DMS79 (cell line): ENCODE results near the gene CA12.
"Not testable (repeated sequence)": the region's sequence is repeated elsewhere in the genome, so short reads cannot be mapped to it uniquely, and the experiment has no call there.

Source experiments
- DNase-seq: peaks from one replicate; lab custom pipeline; 2025; lab: John Stamatoyannopoulos, UW

The CA12 gene

GRCh38 chr15:63335543-63336240, 46.0 kb downstream of the CA12 start:
- no peak for DNase-seq

GRCh38 chr15:63334821-63335220, 46.8 kb downstream of the CA12 start:
- DNase-seq = no peak

- no peak for DNase-seq
Observed at GRCh38 chr15:63332367-63333124, 49.1 kb downstream of the CA12 start.

DNA sequence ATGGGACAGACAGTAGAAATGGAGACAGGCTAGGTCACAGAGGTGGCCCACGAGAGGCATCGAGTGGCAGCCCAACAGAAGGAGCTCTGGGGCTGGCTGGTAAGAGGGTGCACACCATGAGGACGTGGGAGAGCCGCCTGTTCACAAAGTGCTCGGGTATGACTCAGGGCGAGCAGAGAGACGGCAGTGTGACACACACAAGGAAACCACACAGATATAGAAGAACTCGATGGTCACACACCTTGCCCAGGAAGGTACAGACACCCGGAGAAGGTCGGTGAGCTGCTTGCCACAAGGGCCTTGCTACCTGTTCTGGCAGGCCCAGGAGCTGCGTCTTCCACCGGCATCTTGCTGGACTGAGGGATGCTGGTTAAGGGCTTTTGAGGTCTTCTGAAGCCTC, 50.2 kb downstream of the CA12 start:
- DNase-seq = no peak

- no peak for DNase-seq
Observed at GRCh38 chr15:63330926-63331325, 50.7 kb downstream of the CA12 start.

DNA sequence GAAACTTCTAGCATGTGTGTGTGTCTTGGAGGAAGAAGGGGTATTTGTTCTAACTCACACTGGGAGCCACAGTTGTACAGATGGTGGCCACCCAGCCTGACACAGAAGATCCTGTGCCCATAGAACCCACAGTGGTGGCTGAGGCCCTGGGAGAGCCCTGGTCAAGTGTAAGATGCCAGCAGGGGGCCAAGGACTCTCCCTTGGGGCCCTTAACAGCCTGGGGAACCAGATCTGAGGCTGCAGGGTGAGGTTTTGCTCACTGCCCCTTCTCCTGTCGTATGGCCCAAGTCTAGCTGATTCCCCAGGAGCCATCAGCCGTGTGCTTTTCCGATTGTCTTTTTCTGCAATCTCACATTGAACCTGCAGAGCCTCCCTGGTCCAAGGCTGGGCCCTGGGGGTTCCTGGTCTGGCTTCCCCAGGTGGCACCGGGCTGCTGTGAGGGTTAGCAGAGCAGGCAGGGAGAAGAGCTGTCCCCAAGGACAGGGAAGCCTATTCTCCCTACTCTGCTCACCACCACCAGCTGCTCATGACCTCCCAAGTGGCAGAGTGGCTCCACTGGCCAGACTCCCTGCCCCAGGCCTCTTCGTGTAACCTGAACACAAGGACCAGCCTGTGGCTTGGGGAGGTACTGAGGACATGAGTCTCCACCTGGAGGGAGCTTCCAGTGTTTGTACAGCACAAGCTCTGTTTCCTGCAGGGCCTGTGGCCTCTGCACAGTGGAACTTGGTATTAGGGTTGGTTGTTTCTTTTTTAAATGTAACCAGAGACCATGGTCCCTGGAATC, 51.9 kb downstream of the CA12 start:
- no peak for DNase-seq

- DNase-seq = no peak
Observed at GRCh38 chr15:63327648-63328421, 53.8 kb downstream of the CA12 start.

DNA sequence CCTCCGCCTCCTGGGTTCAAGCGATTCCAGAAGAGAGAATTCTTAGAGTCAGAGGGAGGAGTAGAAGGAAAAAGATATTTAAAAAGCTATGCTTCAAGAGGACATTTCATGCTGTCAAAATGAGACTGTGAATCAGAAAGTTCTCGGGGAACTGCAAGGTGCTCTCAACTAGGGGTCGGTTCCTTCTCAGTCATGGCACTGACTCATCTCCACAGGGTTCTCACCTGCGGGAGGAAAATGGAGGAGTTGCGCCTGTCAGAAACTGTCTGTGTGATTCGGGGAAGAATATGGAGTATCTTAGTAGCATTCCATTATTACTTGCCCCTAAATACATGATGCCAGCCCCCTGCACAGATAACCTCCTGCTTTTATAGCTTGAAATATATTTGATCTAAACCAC, 56.9 kb downstream of the CA12 start:
- DNase-seq = no peak

GRCh38 chr15:63323798-63324563, 57.7 kb downstream of the CA12 start:
- DNase-seq = no peak

- no peak for DNase-seq
Observed at GRCh38 chr15:63322541-63322940, 59.1 kb downstream of the CA12 start.

GRCh38 chr15:63321462-63321861, 60.2 kb downstream of the CA12 start:
- no peak for DNase-seq

DNA sequence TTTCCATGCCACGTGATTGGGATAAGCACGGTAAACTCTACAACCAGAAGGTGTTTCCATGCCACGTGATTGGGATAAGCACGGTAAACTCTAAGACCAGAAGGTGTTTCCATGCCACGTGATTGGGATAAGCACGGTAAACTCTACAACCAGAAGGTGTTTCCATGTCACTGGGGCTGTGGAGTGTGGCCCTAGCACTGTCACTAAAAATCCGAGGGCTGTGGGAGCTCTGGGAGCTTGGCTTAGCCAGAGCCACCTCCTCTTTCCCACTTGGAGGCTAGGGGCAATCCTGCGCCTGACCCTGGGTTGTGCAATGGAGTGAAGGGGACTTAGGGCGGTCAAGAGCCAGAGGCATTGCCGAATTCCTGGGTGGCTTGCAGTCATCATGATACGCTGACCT, 60.7 kb downstream of the CA12 start:
- not testable (repeated sequence) for DNase-seq

- not testable (repeated sequence) for DNase-seq
Observed at GRCh38 chr15:63320446-63320845, 61.2 kb downstream of the CA12 start.

- DNase-seq = no peak
Observed at GRCh38 chr15:63319065-63319464, 62.6 kb downstream of the CA12 start.

DNA sequence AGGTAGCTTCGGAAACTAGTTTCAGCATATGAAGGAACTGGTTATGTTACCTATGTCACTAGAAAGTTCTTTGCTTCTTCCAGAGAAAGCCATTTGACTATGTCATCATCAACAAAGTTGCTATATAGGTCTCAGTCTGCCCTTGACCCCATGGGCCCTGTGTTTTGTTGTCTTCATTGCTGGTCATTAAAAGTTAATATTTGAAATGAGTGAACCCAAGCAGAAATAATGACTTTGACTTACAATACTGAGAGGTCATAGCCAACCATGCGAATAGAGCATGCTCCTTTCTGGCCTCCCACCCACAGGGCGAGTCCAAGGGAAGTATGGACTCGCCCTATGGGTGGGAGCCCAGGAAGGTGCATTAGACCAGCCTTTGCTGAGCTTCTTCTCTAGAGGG, 63.3 kb downstream of the CA12 start:
- no peak for DNase-seq

DNA sequence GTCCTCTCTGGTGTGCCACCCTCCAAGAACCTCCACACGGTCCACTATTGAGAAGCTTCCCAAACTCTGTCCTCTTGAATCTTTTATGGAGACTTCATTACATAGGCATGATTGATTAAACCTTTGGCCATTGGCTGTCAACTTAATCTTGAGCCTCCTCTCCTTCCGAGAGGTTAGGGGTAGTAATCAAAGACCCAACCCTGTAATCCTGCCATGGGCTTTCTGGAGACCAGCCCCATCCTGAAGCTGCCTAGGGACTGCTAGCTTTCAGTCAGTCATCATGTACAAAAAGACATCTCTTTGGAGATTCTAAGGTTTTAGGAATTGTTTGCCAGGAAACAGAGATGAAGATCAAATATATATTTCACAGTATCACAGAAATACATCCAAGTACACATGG, 67.2 kb downstream of the CA12 start:
- DNase-seq = no peak

DNA sequence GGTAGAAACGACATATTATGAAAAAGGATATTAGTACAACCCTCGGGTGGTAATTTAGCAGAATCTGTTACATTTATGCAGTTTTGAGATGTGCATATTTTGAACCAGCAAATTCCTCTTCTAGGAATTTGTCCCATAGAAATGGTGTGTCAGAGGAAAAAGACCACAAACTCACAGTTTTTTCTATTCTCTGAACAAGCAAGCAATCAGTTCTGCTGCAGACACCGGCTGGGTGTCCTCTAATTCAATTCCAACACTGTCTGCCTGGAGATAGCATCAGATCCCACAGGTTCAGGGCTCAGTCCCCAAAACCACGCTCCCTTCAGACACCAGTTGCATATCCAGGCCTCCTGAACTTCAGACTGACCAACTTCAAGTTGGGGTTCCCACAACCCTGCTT, 67.8 kb downstream of the CA12 start:
- DNase-seq = no peak

DNA sequence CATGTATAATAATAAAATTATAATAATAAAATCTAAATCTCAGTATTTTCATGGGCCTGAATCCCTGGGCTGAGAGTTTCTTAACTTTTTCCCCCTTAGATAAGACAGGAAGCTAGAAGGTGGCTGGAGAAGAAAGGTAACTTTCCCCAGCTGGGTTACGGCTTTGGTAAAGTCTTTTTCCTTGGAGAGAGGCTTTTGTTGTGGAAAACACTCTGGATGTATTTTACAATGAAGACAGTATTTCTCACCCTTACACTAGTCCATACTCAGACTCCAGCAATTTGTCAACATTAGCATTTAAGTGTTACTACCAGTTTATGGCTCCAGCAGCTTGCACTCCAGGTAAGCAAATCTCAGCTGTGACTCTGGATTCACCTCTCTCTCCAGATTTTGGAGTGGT, 69.4 kb downstream of the CA12 start:
- DNase-seq = no peak

DNA sequence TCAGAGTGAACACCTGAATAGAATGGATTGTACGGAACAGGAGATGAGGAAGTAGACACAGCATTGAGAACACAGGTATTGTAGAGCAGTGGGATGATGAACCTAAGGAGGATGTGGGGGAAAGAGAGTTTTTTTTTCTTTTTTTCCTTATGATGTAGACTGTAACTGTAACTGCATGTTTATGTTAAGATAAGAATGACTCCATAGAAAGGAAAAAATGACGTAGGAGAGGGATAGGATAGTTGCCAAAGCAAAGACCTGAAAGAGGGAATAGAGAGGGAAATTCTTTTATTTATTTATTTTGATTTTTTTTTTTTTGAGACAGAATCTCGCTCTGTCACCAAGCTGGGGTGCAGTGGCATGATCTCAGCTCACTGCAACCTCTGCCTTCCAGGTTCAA, 71.0 kb downstream of the CA12 start:
- no peak for DNase-seq

GRCh38 chr15:63308947-63309346, 72.7 kb downstream of the CA12 start:
- no peak for DNase-seq

DNA sequence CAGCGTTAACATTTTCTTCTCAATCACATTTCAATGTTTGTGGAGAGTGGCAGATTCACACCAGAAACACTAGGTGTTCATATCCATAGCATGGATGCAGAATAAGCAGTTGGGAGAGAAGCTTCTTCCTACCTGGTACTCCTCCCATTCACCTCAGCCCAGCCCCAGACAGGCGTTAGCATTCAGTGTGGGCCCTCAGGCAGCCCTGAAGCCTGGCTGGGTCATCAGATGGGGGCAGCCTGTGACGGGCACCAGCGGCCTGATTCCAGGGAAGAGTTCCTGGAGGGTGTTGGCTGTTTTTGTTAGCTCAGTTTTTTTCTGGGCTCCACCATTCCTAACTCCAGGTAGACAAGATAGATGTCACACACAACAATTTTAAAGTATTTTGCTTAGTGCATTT, 73.2 kb downstream of the CA12 start:
- no peak for DNase-seq
